ENCODE measurements around the gene NHLRC2. TPM values are rescaled to one million over a fixed set of nuclear protein-coding genes. Genes with fewer than 3 reads are reported as not detected.

Gene NHLRC2
- total RNA-seq, 4 donors from 2014 or later, result 18.3 to 140 (median 45.8) TPM

- WGBS, 2 donors (ENCODE audit: low coverage in 1 of 2), result 94 to 100% methylated on average over 1 to 2 of the region's 2 CpGs
- DNase-seq, result no peak
These were observed 61.1 kb downstream of the NHLRC2 start for GRCh38 chr10:113915540-113915939.

GRCh38 chr10:113916053-113916452, 61.6 kb downstream of the NHLRC2 start:
- no peak overlapping the region for H3K4me3 ChIP-seq
- intact Hi-C loops (cut with DNase I; ENCODE audit: low total_unique reads), result no loop called here
- H3K27ac ChIP-seq, result no peak overlapping the region
- in situ Hi-C loops (cut with MboI; ENCODE audit: low pct_ligation_motif_present in 1 of 4, low pct_unique_long_range_greater_than_20kb in 1 of 4, low sequenced_read_pairs in 3 of 4), result no loop called here
- no peaks in the 10 kb centered on the region for H3K36me3 ChIP-seq
- no peak for DNase-seq
- peaks cover 0 to 5% (median 2%) of the 10 kb centered on the region in 4 donors for H3K4me1 ChIP-seq
- H3K27me3 ChIP-seq, result no peaks in the 10 kb centered on the region
- TF ChIP-seq POLR2A (IDR thresholded peaks at IDR 0.05) (no peak), EP300 (IDR thresholded peaks at IDR 0.05; ENCODE audit: low read depth) (no peak), POLR2AphosphoS5 (IDR thresholded peaks at IDR 0.05) (no peak), CTCF (IDR thresholded peaks at IDR 0.05) (no peak)
- H3K9me3 ChIP-seq, result no peaks in the 10 kb centered on the region
- WGBS, 2 donors (ENCODE audit: low coverage in 1 of 2), result 80 to 89% methylated on average over 2 of the region's 2 CpGs

More at GRCh38 chr10:113915540-113915939, 61.1 kb downstream of the NHLRC2 start:
- Histone ChIP-seq H3K4me1 (peaks cover 0 to 10% (median 5%) of the 10 kb centered on the region in 4 donors), H3K27ac (no peak overlapping the region), H3K9me3 (no peaks in the 10 kb centered on the region), H3K36me3 (no peaks in the 10 kb centered on the region), H3K4me3 (no peak overlapping the region), H3K27me3 (no peaks in the 10 kb centered on the region)
- no peak for TF ChIP-seq CTCF (IDR thresholded peaks at IDR 0.05)
- TF ChIP-seq POLR2A (IDR thresholded peaks at IDR 0.05), result no peak
- no peak for TF ChIP-seq POLR2AphosphoS5 (IDR thresholded peaks at IDR 0.05)
- no peak for TF ChIP-seq EP300 (IDR thresholded peaks at IDR 0.05; ENCODE audit: low read depth)
- in situ Hi-C loops (cut with MboI; ENCODE audit: low pct_ligation_motif_present in 1 of 4, low pct_unique_long_range_greater_than_20kb in 1 of 4, low sequenced_read_pairs in 3 of 4) (no loop called here), intact Hi-C loops (cut with DNase I; ENCODE audit: low total_unique reads) (no loop called here)

GRCh38 chr10:113917636-113918035, 63.2 kb downstream of the NHLRC2 start:
- intact Hi-C loops (cut with DNase I; ENCODE audit: low total_unique reads) (no loop called here), in situ Hi-C loops (cut with MboI; ENCODE audit: low pct_ligation_motif_present in 1 of 4, low pct_unique_long_range_greater_than_20kb in 1 of 4, low sequenced_read_pairs in 3 of 4) (no loop called here)
- Histone ChIP-seq H3K9me3 (no peaks in the 10 kb centered on the region), H3K4me1 (no peaks in the 10 kb centered on the region), H3K4me3 (no peak overlapping the region), H3K27ac (no peak overlapping the region), H3K27me3 (no peaks in the 10 kb centered on the region), H3K36me3 (no peaks in the 10 kb centered on the region)
- TF ChIP-seq POLR2AphosphoS5 (IDR thresholded peaks at IDR 0.05), result no peak
- no peak for TF ChIP-seq POLR2A (IDR thresholded peaks at IDR 0.05)
- TF ChIP-seq EP300 (IDR thresholded peaks at IDR 0.05; ENCODE audit: low read depth), result no peak
- TF ChIP-seq CTCF (IDR thresholded peaks at IDR 0.05), result no peak
- 90 to 95% methylated on average over 3 of the region's 3 CpGs for WGBS, 2 donors (ENCODE audit: low coverage in 1 of 2)
- DNase-seq, result no peak

- 75 to 91% methylated on average over 3 of the region's 3 CpGs for WGBS, 2 donors (ENCODE audit: low coverage in 1 of 2)
- Histone ChIP-seq H3K4me1 (peaks cover 0 to under 1% (median 0%) of the 10 kb centered on the region in 4 donors), H3K36me3 (no peaks in the 10 kb centered on the region), H3K4me3 (no peak overlapping the region), H3K27me3 (no peaks in the 10 kb centered on the region), H3K9me3 (no peaks in the 10 kb centered on the region), H3K27ac (no peak overlapping the region)
- intact Hi-C loops (cut with DNase I; ENCODE audit: low total_unique reads) (no loop called here), in situ Hi-C loops (cut with MboI; ENCODE audit: low pct_ligation_motif_present in 1 of 4, low pct_unique_long_range_greater_than_20kb in 1 of 4, low sequenced_read_pairs in 3 of 4) (no loop called here)
- TF ChIP-seq POLR2A (IDR thresholded peaks at IDR 0.05), result no peak
- TF ChIP-seq EP300 (IDR thresholded peaks at IDR 0.05; ENCODE audit: low read depth), result no peak
- no peak for TF ChIP-seq CTCF (IDR thresholded peaks at IDR 0.05)
- TF ChIP-seq POLR2AphosphoS5 (IDR thresholded peaks at IDR 0.05), result no peak
- no peak for DNase-seq
These were observed 65.7 kb downstream of the NHLRC2 start for GRCh38 chr10:113920114-113920513.

Data from transverse colon (tissue), 4 donors.